GM21737 (cell line): ENCODE measurements around the gene SP8.
"Not testable (repeated sequence)": the region's sequence is repeated elsewhere in the genome, so short reads cannot be mapped to it uniquely, and the experiment has no call there.

Source experiments
- ATAC-seq: cut with Tn5 transposase; IDR thresholded peaks from one replicate; pipeline ENCODE4 v1.9.1; 2021; ENCODE audit warnings: mild to moderate bottlenecking, moderate library complexity; ENCODE audit not compliant: unreplicated experiment

SP8 gene

DNA sequence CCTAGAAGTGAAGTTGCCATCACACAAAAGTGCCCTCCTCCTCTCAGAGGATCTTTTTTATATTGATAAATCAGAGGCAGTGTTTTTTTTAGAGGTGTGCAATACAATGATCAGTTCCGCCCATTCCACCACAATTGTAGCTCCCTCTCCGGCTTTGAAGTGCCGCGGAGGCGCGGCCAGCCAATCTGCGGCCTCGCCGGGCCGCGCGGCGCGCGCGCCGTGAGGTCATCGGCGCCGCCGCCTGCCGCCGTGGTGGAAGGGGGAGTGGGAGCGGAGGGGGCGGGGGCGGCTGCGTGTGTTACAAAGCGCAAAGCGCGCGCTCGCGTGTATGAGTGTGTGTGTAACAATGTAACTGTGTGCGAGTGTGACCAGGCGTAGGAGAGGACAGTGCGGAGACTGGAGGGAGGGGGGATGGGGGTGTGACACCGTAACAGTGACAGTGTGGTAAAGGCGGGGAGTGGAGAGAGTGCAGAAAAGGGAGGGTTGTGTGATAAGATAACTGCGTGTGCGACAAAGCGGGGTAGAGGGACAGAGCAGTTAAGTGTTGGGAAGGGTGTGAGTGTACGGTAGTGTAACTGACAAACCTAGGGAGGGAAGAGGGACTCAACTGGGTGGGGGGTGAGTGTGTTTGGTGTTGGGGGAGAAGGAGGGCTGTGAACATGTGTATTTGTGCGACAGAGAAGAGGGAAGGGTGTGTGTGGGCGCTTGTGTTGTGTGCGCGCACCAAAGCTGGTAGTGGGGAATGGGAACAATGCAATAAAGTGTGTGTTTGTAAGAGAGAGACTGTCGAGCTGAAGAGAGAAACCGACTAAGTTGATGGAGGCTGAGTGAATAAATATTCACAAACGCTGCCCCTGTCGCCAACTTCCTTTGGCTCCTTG, at the start of gene SP8:
TSS of gene SP8 (minus strand) at position 108 of the 881 bp plus-strand sequence. CDS start at position 20, 88 bp downstream.
- ATAC-seq = no peak

- peak; percentile 93 for ATAC-seq
These were observed 49.7 kb upstream of the SP8 start for GRCh38 chr7:20836424-20836823.

GRCh38 chr7:20835111-20835750, 48.5 kb upstream of the SP8 start:
- no peak for ATAC-seq

GRCh38 chr7:20834656-20835055, 48.0 kb upstream of the SP8 start:
- ATAC-seq = no peak

DNA sequence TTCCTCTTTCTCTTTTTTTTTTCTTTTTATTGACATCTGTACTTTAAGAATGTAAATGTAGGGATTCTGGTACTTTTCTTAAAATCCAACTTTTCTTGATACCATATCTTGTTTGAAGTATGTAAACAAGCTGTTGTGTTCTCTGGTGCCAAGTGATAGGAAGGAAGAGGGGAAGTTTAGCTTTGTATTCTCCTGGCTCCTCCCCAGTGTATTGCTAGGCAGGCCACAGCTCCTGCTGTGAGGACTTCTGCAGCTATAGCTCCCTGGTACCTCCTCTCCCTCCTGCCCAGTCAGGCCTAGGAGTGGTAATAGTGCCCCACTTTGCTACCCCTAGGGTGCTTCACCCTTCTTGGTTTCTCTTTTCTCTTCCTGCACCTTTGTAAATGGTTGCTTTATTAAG, 45.3 kb upstream of the SP8 start:
- ATAC-seq = no peak

GRCh38 chr7:20831451-20831850, 44.8 kb upstream of the SP8 start:
- no peak for ATAC-seq

- no peak for ATAC-seq
These were observed 42.3 kb upstream of the SP8 start for GRCh38 chr7:20828947-20829346.

- no peak for ATAC-seq
These were observed 40.5 kb upstream of the SP8 start for GRCh38 chr7:20827172-20827571.

DNA sequence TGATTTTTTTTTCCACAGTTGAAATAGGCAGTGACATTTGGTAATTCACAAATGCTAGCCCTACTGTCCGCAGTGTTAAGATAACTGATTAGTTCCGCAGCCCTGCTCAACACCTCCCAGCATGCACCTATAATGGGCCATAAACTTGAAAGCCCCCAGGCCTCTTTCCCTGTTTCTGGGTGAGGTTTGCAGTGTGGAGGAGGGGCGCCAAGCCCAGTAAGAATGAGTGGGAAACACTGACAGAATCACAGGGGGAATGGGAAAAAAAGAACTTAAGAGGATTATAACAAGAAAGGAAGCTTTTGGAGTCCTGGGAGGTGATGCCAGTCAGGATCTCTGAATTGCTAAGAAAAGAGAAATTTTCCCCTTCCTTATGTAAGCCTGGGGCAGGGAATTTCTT, 39.6 kb upstream of the SP8 start:
- ATAC-seq = no peak

DNA sequence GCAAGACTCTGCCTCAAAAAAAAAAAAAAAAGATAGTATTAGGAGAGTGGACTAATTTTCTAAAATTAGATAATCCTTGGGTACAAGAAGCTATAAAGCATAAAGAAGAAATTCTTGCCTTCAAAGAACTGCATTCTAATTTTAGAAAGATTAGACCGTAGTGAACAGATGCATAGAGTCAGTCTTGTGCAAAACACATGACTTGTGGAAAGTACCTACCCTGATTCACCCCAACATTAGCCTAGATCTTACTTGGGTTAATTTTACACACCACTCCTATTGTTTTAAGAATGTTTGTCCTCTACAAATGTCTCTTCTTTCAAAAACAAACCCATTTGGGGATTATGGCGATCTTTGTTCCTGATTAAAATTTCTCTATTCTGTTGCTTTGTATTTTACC, 38.9 kb upstream of the SP8 start:
- no peak for ATAC-seq

- not testable (repeated sequence) for ATAC-seq
These were observed 34.7 kb upstream of the SP8 start for GRCh38 chr7:20821390-20821789.

- ATAC-seq = no peak
These were observed 29.8 kb upstream of the SP8 start for GRCh38 chr7:20816372-20816959.

- no peak for ATAC-seq
These were observed 17.7 kb upstream of the SP8 start for GRCh38 chr7:20804345-20804744.

- no peak for ATAC-seq
These were observed 13.1 kb upstream of the SP8 start for GRCh38 chr7:20799566-20800366.

DNA sequence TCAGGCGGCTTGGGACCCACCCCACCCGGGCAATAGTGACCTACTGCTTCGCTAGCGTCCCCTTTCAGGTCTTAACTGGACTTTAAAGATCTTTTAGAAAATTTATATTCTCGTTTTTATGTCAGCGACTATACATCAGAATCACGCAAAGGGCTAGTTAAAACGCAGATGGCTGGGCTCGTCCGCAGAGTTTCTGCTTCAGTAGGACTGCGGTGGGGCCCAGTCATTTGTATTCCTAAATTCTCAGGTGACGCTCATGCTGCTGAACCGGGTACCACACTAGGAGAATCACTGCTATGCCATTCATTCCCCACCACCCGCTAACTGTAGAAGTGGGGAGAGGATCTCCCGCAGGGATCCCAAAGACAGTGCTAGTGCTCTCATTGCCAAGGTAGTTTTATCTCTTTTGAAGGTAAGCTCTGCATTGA, 12.0 kb upstream of the SP8 start:
- no peak for ATAC-seq

DNA sequence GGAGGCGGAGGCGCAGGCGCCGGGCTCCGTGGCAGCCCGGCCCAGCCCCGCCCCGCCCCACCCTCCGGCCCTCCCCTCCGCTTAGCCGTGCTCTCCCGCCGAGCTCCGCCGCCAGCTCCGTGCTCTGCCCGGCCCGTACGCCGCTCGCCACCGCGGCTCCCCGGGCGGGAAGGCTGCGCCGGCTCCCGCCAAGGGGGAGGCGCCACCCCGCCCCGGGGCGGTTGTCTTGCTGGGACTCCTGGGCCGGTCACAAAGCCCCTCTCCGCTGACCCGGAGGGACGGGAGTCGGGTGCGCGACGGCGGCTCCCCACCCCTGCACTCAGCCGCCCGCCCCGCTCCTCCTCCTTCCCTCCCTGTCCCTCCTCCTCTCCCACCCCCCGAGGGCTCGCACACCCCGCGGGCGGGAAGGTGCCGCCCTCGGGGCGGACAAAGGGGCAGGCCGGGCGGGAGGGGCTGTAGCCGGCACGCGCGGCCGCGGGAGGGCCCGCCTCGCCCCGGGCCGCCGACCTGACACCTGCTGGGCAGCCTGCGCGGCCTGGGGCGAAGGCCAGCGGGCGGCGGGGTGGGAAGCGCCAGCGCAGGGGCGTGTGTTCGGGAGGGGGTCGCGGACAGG, 11.5 kb upstream of the SP8 start:
- ATAC-seq = peak; percentile 86

GRCh38 chr7:20797462-20798080, 10.9 kb upstream of the SP8 start:
- ATAC-seq = peak; percentile 55

- no peak for ATAC-seq
These were observed 10.4 kb upstream of the SP8 start for GRCh38 chr7:20797042-20797461.

DNA sequence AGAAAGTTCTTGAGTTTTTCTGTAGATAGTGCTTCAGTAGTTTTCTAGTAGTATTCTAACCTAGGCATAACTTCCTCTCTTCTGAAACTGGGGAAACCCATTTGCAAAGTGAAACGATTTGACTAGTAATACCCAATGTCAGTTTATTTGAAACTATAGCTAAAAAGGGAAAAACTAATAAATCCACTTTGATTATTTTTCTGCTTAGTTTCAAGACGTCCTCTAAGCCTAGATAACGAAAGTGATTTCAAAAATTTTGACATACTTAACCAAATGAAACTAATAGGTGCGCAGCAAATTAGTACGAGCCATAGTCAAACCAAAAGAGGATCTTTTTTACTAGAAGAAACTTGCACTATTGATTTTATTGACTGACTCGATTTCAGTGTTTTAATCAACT, 9.8 kb upstream of the SP8 start:
- ATAC-seq = no peak

GRCh38 chr7:20795881-20796280, 9.2 kb upstream of the SP8 start:
- ATAC-seq = no peak
